Renal cortical epithelial cell (primary cell): ENCODE results near the gene CDK5RAP1. TPM values are rescaled to one million over a fixed set of nuclear protein-coding genes. Genes with fewer than 3 reads are reported as not detected.
A peak's percentile ranks its signal among the peaks of the same experiment; 100 is the strongest.

Experiments
- DNase-seq: peaks from one replicate; pipeline ENCODE4 v3.0.0-alpha.2; 2011; ENCODE audit warnings: low read depth
- total RNA-seq: library from RNA; depleted of rRNA; stranded (reverse); fragments of >200 nt; gene quantifications from 2 replicates; pipeline ENCODE4 v1.2.3, GENCODE V29; 2014

CDK5RAP1 gene
- total RNA-seq, 1 donor from 2014 or later = 24.4 TPM

DNA sequence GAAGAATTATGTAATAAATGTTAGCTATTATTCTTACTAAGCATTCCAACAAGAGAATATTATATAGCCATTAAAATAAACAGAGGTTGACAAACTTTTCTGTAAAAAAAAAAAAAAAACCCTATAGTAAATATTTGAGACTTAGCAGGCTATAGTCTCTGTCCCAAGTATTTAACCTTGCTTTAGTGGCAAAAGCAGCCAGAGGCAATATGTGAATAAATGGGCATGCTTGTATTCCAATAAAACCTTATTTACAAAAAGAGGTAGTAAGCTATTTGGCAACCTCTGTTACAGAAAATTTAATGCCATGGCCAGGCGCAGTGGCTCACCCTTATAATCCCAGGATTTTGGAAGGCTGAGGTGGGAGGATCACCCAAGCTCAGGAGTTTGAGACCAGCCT, 14.6 kb downstream of the CDK5RAP1 start:
- no peak for DNase-seq

DNA sequence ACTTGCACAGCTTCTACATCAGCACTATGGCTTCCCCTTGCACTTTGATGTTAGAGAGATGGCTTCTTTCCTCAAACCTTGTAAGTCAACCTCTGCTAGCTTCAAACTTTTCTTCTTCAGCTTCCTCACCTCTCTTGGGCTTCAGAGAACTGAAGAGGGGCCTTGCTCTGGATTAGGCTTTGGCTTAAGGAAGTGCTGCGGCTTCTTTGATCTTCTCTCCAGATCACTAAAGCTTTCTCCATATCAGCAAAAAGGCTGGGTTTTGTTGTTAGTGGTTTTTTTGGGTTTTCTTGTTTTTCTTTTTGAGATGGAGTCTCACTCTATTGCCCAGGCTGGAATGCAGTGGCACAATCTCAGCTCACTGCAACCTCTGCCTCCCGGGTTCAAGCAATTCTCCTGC, 24.0 kb downstream of the CDK5RAP1 start:
- DNase-seq = no peak

DNA sequence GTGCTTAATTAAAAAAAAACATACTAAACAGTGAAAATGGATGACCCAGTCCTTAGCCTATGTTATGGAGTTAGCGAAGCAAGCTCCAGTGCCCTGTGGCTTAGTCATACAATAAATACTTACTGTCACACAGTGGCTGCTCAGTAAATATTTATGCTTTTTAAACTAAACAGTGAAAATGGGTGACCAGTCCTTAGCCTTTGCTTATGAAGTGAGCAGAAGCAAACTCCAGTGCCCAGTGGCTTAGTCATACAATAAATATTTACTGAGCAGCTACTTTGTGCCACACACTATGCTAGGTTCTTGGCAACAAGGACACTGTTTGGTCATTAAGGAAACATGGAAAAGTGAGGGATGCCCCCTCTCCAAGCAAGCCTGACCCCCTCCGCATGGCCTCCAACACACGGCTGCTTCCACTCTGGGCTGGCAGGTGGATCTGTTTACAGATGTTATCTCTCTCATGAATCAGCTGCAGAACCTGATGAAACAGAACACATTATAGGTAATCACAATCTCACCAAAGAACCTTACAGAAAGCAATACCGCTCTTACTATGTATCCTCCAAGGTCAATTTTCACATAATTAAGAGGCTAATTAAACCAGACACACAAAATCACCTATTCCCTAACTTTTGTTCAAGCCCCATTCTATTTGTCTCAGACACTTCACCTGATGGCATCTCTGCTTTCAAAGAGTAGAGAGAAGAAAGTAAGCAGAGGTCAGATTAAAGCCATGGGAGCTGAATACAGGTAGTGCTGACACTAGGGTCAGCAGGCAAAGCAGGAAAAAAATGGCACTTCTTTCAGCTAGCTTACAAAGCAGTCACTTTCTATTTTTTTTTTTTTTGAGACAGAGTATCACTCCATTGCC, 27.3 kb downstream of the CDK5RAP1 start:
- DNase-seq = peak; percentile 91

DNA sequence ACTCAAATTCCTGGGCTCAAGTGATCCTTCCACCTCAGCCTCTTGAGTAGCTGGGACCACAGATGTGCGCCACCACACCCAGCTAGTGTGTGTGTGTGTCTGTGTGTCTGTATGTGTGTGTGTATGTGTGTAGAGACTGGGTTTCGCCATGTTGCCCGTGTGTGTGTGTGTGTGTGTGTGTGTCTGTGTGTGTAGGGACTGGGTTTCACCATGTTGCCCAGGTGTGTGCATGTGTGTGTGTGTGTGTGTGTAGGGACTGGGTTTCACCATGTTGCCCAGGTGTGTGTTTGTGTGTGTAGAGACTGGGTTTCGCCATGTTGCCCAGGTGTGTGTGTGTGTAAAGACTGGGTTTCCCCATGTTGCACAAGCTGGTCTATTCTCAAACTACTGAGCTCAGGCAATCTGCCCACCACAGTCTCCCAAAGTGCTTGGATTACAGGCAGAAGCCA, 28.3 kb downstream of the CDK5RAP1 start:
- DNase-seq = peak; percentile 66

DNA sequence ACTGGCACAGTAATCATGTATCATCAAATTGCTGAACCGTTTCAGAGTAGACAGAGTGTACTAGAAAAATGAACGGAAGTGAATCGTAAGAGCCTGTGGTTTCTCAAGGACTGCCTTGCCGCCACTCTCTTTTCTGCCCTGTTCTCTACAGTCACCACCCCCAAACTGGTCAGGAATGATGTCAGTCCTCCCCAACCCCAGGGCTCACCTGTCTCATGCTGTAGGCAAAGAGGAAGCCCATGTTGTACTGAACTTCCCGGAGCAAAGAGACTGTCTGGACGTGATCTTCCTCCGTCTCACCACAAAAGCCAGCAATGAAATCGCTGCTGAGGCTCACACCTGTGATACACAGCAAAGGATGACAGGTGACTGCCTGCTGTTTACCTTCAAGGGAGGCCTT, 31.0 kb downstream of the CDK5RAP1 start:
- DNase-seq = peak; percentile 81

DNA sequence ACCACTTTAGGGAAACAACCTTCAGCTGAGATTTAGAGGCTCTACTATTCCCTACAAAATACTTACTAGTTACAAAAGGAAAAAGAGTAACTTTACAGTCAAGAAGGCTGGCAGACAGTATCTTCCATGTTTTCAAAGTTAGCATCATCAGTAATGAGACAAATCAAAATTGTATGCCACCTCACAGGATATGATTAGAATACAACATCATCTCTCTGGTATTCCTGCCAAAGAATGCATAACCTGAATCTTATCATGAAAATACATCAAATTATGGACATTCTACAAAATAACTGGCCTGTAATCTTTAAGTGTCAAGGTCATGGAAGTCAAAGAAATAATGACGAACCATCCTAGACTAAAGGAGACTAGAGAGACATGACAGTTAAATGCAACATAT, 38.4 kb downstream of the CDK5RAP1 start:
- DNase-seq = no peak

DNA sequence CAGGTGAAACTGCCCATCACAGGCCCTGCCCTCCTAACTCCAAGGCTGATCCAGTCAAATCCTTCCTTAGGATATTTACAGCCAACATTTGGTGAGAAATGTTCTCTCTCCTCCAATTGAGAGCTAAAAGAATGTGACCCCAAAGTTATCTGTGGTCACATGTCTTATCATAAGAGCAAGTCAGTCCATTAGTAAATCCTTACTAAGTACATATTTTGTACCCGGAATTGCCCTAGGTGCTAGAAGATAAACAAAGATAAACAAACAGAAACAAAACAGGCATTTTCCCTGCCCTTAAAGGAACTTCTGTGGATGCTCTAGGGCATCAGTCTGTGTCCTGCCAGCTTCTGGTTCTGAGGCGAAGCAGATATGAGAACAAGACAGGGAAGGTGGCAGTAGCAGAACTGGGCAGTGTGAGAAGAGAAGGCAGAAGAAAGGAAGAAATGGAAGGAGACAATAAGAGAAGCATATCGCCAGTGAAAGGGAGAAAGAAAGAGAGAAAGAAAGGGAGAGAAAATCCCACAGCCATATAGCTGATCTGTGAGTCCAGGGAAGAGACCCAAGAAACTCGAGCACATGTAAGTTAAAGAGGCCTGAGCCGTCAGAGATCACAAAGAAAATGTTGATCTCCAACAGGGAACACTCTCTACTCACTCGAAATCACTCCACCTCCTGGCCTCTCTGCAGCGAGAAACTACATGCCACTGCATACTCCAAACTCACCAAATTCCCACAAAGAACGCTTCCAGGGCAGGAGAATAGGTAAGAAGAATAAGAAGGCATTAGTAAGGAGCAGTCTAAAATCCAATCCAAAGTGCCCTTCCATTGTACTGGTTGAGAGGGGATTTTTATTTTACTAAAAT, 41.7 kb downstream of the CDK5RAP1 start:
- DNase-seq = no peak

DNA sequence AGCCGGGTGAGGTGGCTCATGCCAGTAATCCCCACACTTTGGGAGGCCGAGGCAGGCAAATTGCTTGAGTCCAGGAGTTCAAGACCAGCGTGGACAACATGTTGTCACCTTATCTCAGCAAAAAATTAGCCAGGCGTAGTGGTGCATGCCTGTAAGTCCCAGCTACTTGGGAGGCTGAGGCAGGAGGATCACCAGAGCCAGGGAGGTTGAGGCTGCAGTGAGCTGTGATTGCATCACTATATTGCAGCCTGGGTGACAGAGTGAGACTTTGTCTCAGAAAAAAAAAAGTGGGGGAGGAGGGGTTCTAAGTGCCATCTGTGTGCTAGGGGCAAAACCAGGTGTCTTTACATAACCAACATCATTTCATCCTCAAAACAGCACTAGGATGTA, 48.3 kb downstream of the CDK5RAP1 start:
- DNase-seq = no peak

DNA sequence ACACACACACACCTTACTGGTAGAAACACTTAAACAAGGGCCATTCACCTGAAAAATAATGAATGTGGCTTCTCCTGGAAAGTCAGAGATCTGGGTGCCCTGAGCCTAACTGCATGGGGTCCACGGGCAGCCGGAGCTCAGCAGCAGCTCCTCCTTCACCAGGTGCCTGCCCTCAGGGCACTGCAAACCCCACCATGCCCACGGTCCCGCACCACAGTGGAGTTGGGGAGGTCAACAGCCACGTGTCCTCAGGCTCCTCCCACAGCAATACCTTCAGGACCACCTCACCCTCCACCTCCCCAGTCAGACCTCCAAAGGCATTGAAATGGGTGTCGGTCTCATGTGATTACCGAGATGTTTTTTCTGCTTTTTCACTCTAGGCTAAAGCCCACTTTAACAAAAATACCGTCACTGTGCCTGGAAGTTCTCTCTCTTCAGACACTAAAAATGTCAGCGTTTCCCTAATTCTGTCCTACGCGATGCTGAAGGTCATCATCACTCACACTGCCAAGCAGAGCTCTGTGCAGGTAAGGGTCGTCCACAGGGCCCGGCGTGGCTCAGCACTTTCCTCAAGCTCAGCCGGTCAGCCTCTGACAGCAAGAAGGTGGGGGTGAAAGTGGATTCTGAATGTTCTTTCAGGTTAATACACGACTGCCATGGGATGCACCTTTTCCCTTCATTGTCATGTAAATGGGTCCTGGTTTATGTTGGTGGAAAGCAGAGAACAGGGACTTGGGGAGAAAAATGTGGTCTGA, 48.9 kb downstream of the CDK5RAP1 start:
- DNase-seq = no peak

DNA sequence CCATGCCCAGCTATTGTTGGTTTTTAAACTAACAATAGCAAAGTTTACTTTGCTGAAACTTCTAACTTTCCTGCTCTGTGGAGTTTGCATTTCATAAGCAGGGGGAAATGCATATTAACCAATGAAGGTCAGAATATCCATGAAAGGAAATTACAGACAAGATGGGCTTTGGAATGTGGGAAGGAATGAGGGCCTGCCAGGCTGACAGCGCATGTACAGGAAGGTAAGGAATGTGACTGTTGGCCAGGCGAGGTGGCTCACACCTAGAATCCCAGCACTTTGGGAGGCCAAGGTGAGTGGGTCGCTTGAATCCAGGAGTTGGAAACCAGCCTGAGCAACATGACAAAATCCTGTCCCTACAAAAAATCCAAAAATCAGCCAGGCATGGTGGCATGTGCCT, 49.6 kb downstream of the CDK5RAP1 start:
- no peak for DNase-seq

DNA sequence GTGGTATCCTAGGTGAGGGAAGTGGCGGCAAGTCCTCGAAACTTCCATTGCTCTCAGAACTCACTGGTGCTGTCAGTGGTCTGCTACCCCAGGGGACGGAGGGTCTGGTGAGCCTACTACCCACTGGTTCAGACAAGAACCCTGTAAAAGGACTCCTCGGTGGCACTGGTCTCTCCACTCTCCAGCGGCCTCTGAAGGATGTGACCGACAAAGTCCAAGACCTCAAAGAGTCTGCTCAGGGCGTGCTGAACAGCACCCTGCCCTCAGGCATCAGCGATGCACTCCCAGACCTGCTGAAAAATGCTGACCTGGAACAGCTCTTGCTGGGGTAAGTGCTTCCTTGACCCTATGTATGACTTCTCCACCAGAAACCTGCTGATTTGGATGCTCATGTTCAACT, 51.8 kb downstream of the CDK5RAP1 start:
- no peak for DNase-seq

DNA sequence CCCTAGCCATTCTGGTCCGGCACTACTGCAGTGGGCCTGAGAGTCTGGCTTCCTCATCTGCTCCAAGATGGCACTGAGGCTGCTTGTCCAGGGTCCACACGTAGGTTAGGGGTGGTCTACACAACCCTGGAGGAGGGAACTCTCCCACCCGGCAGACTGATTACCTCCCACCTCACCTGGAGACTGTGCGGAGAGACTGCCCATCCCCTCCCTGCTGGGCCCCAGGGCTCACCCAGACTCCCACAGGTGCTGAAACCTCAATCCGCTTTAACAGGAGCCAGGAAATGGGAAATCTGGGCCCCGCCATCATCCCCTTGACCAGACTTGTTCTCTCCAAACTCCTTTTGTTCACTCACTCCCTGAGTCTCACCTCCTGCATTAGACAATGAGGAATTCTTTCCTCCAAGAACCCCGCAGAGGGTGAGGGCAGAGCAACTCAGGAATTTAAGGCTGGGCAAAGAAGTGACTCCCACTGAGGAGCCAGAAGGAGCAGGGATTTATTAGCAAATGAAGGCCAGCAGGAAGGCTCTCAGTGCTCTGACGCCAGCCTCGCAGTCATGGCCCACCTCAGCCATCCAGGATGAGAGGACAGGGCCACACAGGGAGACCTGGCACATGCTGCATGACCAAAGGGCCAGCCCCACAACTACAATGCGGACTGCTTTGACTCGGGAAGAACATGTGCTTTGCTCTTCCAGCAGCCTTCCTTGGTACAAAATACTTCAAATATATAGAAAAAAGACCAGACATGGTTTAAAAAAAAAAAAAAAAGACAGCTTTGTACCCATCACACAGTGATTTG, 53.0 kb downstream of the CDK5RAP1 start:
- DNase-seq = no peak

DNA sequence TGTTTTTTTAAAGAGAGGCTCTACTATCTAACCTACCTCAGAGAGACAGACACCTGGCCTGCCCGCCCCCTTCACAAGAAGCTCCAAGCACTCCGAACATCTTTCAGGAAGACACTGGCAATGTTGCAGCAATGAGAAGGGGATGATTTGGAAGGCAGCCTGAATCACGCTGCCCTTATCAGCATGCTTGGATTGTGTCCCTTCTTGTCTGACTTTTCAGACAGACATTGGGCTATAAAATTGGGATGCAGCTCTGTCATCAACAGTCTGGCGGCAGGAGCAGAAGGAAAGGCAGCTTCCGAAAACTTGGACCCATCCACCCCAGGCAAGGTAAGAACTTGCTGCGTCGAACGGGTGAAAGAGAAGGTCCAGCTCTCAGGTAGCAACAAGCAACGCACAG, 56.0 kb downstream of the CDK5RAP1 start:
- no peak for DNase-seq

DNA sequence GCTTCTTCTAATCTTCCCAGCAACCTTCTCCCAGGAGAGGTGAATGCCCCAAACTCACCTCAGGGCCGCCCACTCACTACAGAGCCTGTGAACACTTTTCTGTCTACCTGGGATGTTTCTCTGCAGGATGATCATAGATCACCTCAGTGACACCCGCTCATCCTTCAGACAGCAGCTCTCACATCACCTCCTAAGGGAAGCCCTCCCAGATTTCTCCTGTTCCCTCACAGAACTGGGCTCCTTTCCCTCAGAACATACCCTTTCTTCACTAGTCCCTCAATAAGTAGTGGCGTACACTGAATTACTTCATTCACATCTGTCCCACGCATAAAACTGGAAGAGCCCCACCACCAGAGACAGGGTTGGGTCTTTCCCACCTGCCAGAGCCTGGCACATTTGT, 57.8 kb downstream of the CDK5RAP1 start:
- DNase-seq = no peak

DNA sequence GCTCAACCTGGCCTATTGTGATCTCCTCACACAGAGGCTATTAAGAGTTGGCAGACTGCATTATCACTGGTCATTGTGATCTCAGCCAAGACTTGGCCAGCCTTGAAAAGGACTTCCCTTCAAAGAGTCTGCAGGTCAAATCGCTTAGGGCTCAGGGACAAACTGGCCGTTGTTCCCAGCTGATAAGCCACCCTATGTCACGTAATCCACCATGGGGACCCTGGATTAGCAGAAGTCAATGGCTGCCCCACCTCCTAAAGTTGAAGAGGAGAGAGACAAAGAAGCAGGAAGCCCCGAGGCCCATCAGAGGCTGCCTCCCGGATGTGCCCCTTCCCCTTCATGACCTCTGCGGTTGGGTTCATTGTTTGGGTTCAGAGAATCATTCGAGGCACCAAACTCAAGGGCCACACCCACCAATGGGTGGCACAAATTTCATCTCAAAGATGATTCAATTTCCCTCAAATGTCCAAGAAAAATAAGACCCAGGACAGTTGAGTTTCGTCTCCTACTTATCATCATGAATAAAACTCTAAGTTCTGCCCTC, 61.7 kb downstream of the CDK5RAP1 start:
- DNase-seq = no peak

DNA sequence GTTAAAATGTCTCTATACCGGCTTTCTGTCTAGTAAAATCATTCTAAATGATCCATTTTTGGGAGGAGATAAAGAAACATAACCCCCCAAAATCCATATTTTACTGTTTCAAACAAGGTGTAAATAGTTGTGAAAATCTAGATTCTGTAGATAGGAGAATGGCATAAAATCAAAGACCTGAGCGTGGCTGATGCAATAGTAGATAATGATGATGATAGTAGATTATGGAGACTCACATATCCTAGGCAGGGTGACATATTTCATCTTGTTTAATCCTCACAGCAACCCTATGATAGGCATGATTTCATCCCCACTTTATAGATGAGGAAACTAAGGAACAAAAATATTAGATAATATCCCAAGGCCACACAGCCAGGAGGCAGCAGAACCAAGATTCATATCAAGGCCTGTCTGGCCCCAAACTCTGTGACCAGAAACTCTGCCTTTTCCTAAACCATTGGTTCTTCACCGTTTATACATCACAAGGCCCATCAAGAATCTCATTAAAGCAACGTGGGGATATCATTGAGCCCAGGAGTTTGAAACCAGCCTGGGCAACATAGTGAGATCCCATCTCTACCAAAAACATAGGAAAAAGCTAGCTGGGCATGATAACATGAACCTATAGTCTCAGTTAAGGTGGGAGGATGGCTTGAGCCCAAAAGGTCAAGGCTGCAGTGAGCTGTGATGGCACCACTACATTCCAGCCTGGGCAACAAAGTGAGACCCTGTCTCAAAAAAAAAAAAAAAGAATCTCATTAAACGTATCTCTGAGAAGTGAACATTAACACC, 62.7 kb downstream of the CDK5RAP1 start:
- no peak for DNase-seq

DNA sequence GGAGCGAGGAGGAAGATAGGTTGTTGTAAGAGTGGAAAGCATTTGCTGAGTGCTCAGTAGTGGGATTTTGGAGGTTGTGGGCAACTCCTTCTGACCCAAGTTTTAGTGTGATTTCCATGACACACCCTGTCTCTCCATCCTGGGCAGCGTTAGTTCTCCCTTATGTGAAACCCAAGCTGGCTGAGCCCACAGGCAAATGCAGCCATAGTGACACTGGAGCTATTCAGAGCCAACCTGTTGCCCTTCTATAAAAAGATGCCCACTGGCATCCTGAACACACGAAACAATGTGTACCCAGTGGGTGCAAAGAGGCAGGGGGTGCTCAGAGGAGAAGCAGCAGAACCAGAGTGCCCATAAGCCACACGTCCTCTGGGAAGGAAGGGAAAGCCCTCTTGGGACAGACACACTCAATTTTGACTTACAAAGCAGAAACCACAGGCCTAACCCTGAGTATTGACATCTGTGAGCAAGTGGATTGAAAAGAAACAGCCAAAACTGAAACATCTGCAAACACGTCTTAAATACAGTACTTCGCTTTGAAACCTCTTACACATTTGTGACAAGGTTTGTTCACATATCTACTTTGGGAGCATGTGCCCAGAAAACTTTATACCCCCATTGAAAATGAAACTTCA, 63.7 kb downstream of the CDK5RAP1 start:
- no peak for DNase-seq

DNA sequence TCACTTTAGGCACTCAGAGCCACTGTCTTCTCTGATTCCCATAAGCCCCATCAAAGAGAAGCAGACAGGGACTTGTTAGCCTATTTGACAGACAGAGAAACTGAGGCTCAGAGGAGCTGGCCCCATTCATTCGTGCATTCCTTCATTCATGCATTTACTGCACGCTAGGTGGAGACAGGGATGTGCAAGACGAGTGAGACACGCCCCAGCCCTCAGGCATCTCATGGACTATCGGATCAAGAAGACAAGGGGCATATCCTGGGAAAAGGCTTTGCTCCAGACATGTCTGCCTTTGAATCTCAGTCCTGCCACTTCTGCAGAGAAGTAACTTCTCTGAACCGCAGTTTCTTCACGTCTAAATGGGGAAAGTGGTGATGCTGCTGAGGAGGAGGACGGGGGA, 64.2 kb downstream of the CDK5RAP1 start:
- DNase-seq = no peak

DNA sequence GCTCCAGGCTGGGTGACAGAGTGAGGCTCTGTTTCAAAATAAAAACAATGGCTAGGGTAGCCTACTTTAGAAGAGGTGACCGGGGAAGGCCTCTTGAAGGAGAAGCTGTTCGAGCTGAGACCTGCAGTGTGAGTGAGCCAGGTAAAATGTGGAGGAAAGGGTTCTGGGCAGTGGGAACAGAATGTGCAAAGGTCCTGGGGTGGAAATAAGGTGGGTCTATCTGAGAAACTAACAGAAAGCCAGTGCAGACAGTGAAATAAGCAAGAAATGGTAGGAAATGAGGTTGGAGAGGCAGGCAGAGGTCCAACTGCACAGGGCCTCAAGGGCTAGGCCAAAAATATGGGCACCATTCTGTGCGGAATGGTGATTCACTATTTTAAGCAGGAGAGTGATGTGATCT, 64.9 kb downstream of the CDK5RAP1 start:
- DNase-seq = no peak

DNA sequence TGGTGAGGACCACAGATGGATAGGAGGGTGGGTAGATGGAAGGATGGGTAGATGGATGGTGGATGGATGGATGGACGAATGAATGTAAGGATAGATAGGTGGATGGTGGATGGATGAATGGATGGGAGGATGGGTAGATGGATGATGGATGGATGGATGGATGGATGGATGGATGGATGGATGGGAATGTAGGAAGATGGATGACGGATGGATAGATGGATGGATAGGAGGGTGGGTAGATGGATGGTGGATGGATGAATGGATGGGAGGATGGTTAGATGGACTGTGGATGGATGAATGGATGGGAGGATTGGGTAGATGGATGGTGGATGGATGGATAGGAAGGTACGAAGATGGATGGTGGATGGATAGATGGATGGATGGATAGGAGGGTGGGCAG, 67.2 kb downstream of the CDK5RAP1 start:
- DNase-seq = no peak
